ENCODE data around the gene ATP1B4.
"Not testable (repeated sequence)": the region's sequence is repeated elsewhere in the genome, so short reads cannot be mapped to it uniquely, and the experiment has no call there.

GRCh38 chrX:120344566-120344965 is 17.3 kb upstream of the ATP1B4 start:
- TF ChIP-seq CTCF, POLR2A (IDR thresholded peaks at IDR 0.05): not testable (repeated sequence)
